Measurements from ENCODE around the gene SH3RF3. TPM values are rescaled to one million over a fixed set of nuclear protein-coding genes. Genes with fewer than 3 reads are reported as not detected.

Gene SH3RF3
- total RNA-seq, 2 donors from 2014 or later, result 8.0 to 8.8 TPM

- Histone ChIP-seq H3K27ac (no peak overlapping the region), H3K27me3 (no peaks in the 10 kb centered on the region), H3K9me3 (no peaks in the 10 kb centered on the region), H3K4me1 (peaks cover 0 to 4% of the 10 kb centered on the region in 2 donors), H3K36me3 (no peaks in the 10 kb centered on the region), H3K4me3 (no peak overlapping the region)
- no peak for TF ChIP-seq CTCF (IDR thresholded peaks at IDR 0.05)
- no peak for DNase-seq (ENCODE audit: low spot score)
Observed at GRCh38 chr2:109401370-109401769, 272.4 kb downstream of the SH3RF3 start.

- no peaks in the 10 kb centered on the region for H3K9me3 ChIP-seq
- H3K27ac ChIP-seq, result no peak overlapping the region
- no peaks in the 10 kb centered on the region for H3K36me3 ChIP-seq
- no peaks in the 10 kb centered on the region for H3K27me3 ChIP-seq
- TF ChIP-seq CTCF (IDR thresholded peaks at IDR 0.05), result no peak
- DNase-seq (ENCODE audit: low spot score), result no peak
- no peak overlapping the region for H3K4me3 ChIP-seq
- H3K4me1 ChIP-seq, result no peaks in the 10 kb centered on the region
Observed at GRCh38 chr2:109402180-109402579, 273.2 kb downstream of the SH3RF3 start.

- DNase-seq (ENCODE audit: low spot score), result no peak
- Histone ChIP-seq H3K4me1 (no peaks in the 10 kb centered on the region), H3K36me3 (no peaks in the 10 kb centered on the region), H3K4me3 (no peak overlapping the region), H3K27ac (no peak overlapping the region), H3K27me3 (no peaks in the 10 kb centered on the region), H3K9me3 (no peaks in the 10 kb centered on the region)
- TF ChIP-seq CTCF (IDR thresholded peaks at IDR 0.05), result no peak
Observed at GRCh38 chr2:109402980-109403840, 274.2 kb downstream of the SH3RF3 start.

- Histone ChIP-seq H3K27me3 (no peaks in the 10 kb centered on the region), H3K36me3 (no peaks in the 10 kb centered on the region), H3K4me1 (no peaks in the 10 kb centered on the region), H3K4me3 (no peak overlapping the region), H3K9me3 (no peaks in the 10 kb centered on the region), H3K27ac (no peak overlapping the region)
- no peak for DNase-seq (ENCODE audit: low spot score)
- TF ChIP-seq CTCF (IDR thresholded peaks at IDR 0.05), result no peak
Observed at GRCh38 chr2:109403841-109404201, 274.8 kb downstream of the SH3RF3 start.

- no peaks in the 10 kb centered on the region for H3K36me3 ChIP-seq
- H3K27ac ChIP-seq, result no peak overlapping the region
- no peaks in the 10 kb centered on the region for H3K4me1 ChIP-seq
- no peak for DNase-seq (ENCODE audit: low spot score)
- H3K27me3 ChIP-seq, result no peaks in the 10 kb centered on the region
- H3K9me3 ChIP-seq, result no peaks in the 10 kb centered on the region
- no peak for TF ChIP-seq CTCF (IDR thresholded peaks at IDR 0.05)
- H3K4me3 ChIP-seq, result no peak overlapping the region
Observed at GRCh38 chr2:109404681-109405080, 275.7 kb downstream of the SH3RF3 start.

GRCh38 chr2:109405873-109406272 is 276.9 kb downstream of the SH3RF3 start:
- Histone ChIP-seq H3K9me3 (no peaks in the 10 kb centered on the region), H3K36me3 (no peaks in the 10 kb centered on the region), H3K27me3 (no peaks in the 10 kb centered on the region), H3K4me3 (no peak overlapping the region), H3K27ac (no peak overlapping the region), H3K4me1 (no peaks in the 10 kb centered on the region)
- DNase-seq (ENCODE audit: low spot score), result no peak
- TF ChIP-seq CTCF (IDR thresholded peaks at IDR 0.05), result no peak
